HG03175 (cell line): Measurements from ENCODE around the gene MORN1.

Experiments used
- ATAC-seq: cut with Tn5 transposase; IDR thresholded peaks from one replicate; pipeline ENCODE4 v1.9.1; 2021; ENCODE audit warnings: mild to moderate bottlenecking, moderate library complexity; ENCODE audit not compliant: unreplicated experiment

The MORN1 gene

GRCh38 chr1:2311184-2312032, 79.9 kb downstream of the MORN1 start:
- ATAC-seq, result no peak

DNA sequence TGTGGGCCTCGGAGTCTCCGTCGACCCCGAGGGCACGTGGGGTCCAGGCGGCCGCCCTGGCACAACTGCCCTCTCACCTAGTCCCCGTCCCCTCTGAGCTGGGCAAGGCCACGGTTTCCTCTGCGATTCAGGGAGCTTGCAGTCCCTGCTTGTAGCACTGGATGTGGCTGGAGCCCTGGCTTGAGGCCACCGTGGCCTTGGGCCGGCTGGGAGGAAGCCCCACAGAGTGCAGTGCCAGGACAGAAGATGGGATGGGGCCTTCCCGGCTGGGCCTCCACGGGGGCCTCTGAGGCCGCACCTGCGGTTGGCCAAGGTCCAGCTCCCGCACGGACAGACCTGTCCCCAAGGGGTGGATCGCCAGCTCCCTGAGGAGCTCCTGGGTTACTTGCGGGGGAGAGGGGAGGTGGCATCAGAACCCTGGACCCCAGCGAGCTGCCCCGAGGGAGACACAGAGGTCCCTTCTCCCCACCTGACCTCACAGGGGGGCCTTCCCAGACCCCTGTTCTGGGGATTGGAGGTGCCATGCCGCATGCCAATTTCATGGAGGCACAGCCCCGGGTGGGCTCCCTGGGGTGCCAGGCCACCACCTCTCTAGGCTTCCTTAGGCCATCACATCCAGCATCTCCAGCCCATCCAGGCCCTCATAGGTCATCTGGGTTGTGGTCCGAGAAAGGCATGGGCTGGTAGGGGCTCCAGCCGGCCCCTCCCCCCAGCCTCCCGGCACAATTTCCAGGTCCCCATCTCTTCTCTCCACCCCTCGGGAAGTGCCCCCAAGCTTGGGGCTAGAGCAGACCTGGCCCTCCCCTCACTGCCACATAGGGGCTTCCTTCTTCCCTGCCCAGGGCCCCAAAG, 80.8 kb downstream of the MORN1 start:
- no peak for ATAC-seq

DNA sequence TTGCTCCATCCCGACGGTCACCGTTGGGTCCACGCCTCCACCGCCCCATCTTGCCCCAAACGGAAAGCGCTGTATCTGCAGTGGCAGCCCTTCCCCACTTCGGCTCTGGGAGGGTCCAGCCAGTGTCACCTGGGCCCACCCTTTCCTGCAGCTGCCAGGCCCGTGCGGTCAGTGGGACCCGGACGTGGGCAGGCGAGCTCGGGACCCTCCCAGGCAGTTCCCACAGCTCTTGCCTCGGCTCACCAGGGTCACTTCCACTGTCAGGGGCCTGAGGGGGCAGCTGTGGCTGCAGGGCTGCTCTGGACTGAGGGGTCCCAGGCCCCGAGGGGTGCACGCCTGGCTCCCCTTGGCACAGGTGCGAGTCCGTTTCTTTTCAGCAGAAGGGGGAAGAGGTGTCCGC, 82.5 kb downstream of the MORN1 start:
- no peak for ATAC-seq

- ATAC-seq, result no peak
These were observed 83.4 kb downstream of the MORN1 start for GRCh38 chr1:2307972-2308371.

- no peak for ATAC-seq
These were observed 84.2 kb downstream of the MORN1 start for GRCh38 chr1:2307064-2307605.

- ATAC-seq, result no peak
These were observed 85.0 kb downstream of the MORN1 start for GRCh38 chr1:2306151-2306978.

DNA sequence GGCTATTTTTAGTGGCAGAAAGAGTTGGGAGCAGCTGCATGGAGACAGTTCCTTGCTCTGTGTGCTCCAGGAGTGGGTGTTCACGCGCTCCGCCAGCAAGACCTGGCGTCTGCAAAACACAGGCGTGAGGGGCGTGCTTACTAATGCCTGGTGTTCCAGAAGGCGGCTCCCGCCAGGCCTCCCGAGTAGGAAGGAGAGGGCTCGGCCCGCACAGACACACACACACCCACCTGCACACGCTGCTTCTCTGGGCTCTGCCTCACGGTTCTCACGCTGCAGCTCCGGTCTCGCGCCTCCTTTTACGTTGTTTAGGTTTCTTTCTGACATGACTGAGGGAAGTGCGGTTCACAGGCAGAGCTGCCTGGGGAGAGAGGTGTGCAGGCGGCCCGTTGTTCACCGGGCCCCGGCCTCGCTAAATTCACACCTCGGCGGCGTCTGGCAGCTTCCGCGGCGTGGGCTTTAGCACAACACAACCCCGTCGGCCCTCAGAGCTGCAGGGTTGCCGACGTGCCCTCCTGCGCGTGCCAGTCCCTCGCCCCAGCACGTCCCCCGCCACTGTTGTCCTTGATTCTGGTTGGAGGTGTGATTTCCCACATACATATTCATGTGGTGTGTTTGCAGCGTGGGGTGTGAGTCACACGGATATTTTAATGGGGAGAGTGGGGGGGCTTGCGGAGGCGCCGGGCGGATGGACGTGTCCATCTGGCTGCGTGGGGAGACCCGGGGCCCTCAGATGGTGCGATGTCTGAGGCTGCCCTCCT, 86.3 kb downstream of the MORN1 start:
- ATAC-seq, result no peak

- ATAC-seq, result no peak
These were observed 87.1 kb downstream of the MORN1 start for GRCh38 chr1:2304282-2304681.

DNA sequence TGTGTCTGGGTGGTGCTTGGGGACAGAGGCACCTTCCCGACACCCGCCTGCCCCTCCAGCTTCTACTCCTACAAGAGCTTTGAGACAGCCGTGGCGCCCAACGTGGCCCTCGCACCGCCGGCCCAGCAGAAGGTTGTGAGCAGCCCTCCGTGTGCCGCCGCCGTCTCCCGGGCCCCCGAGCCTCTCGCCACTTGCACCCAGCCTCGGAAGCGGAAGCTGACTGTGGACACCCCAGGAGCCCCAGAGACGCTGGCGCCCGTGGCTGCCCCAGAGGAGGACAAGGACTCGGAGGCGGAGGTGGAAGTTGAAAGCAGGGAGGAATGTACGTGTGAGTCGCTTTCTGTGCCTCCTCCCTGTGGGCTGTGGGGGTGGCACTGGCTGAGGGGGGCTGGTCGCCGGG, 87.6 kb downstream of the MORN1 start:
- no peak for ATAC-seq

DNA sequence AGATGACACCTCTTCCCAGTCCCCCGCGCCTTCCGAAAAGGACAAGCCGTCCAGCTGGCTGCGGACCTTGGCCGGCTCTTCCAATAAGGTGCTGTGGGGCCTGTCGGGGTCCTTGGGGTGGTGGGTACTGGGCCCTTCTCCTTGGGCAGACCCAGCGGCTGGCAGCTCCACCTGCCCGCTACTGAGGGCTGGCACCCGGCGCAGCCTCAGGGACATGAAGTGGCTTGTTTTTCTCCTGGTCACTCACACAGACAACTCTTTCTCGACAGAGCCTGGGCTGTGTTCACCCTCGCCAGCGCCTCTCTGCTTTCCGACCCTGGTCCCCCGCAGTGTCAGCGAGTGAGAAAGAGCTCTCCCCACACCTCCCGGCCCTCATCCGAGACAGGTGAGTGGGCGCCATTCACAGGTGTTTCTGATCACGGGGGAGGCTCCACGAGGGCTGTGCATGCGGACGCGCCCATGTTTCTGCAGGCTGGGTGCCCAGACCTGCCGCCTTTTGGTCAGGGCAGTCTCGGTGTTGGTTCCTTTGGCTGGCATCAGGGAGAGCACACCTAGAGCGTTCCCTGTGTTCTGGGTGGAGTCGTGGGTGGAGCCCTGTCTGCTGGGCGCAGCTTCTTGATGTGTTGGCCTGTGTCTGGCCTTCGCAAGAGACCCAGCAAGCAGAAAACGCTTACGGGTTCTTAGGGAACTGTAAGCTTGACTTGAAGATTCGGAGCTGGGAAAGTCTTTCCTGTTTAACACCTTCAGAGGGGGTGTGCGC, 88.2 kb downstream of the MORN1 start:
- ATAC-seq, result no peak

DNA sequence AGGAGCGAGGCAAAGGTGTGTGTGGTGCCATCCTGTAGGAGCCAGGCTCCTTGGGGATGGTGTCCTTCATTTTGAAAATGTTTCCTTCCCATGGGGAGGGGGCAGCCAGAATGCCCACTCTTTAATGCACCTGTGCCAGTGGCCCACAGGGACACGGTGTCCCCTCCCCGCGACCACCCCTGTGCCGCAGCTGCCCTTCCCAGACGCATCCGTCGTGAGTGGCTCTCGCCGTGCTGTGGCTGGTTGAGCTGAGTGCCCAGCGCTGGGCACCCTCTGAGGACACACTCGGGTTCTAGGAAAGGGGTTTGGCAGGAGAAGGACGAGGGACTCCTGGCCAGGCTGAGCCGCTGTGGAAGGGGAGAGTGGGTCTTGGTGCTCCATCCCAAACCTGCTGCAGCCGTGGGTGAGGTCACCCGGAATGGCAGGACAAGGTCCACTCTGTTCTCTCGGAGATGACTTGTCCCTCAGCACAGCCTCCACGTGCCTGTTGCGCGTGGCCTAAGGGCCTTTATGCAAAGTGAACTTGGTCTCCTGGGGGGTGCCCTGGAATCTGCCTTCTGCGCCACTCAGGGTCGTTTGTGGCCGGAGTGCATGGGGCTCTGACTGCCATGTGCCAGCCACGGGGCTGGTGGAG, 88.9 kb downstream of the MORN1 start:
- ATAC-seq, result no peak

- no peak for ATAC-seq
These were observed 89.6 kb downstream of the MORN1 start for GRCh38 chr1:2301607-2302291.

DNA sequence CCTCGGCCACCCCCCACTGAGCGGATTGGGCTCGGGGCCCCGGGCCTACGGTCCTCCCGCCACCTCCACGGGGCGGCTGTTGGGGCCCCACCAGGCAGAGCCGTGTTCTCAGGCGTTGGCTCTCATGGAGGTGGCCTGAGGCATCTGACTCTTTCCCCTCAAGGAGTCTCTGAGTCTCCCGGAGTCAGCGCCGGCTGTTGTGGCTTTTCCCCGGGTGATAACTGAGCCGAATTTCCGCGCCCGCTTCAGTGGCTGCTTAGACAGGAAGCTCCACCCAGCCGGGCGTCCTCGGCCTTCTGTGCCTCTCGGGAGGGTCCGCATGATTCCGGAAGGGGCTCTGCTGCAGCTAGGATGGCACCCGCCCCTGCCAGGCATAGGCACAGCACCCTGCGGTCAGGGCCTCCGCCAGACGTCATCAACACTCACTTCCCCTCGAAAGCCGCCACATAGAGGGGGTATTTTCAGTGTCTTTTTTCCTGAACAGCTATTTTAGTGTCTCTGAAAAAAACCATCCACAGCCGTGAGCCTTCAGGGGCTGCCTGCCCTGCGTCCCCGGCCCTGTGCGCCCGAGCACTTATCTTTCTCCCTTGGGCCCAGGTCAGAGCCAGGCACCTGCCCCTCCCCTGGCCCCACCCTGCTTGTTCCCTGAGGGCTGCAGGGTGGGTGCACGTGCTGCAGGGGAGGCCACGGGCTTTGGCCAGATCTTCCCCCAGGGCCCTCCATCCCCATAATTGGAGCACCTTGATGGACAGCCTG, 90.3 kb downstream of the MORN1 start:
- peak; percentile 51 for ATAC-seq

- ATAC-seq, result peak; percentile 89
These were observed 91.2 kb downstream of the MORN1 start for GRCh38 chr1:2300004-2300771.

DNA sequence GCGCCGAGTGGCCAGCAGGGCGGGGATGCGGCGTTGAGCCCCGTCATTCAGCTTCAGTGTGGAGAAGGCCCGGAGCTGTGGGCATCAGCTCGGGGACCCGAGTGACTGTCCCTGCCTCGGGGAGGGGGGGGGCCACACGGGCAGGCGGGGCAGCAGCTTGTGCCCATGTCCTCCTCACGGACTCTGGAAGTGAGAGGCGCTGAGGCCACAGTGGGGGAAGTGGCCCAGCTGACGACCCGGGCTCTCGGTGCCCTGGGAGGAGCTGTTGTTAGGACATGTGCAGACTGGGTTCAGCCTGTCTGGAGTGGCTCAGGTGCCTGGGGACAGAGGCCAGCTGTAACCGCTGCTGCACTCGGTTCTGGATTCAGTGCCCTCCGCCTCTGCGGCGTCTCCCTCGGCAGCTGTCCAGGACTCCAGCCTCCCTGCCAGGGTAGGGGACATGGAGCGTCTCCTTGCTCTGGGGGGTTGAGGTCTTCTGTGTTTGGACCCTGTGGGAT, 92.2 kb downstream of the MORN1 start:
- ATAC-seq, result no peak

DNA sequence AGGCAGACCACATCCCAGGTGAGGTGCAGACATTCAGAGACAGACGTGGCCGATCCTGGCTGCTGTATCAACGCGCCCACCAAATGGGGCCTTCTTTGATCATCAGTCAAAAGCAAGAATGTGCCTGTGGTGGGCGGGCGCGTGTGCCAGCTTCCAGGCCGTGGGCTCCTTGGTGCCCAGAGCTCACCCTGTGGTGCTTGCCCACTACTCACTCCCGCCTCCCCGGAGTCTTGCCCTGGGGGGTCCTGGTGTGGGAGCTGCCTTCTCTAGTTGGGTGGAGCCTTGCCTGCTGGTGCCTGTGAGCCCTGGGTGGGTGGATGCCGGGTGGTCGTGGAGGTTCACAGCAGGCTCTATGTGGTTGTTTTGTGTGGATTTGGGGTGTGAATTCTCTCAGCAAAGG, 92.7 kb downstream of the MORN1 start:
- no peak for ATAC-seq
